Colon (tissue), 2 donors: ENCODE data around the gene TSPEAR.

Source experiments
- FAIRE-seq: peaks from 2 replicates; lab custom pipeline; 2012; peaks lifted over from hg19 to GRCh38; lab: Jason Lieb, UNC
- donor health status: control.
- donor health status: control.

TSPEAR gene

GRCh38 chr21:44461005-44461404, 250.4 kb downstream of the TSPEAR start:
- FAIRE-seq: no peak

- FAIRE-seq: no peak
Measured at GRCh38 chr21:44460441-44460755, 251.0 kb downstream of the TSPEAR start.

- no peak for FAIRE-seq
Measured at GRCh38 chr21:44459712-44460440, 251.5 kb downstream of the TSPEAR start.

- no peak for FAIRE-seq
Measured at GRCh38 chr21:44458971-44459711, 252.2 kb downstream of the TSPEAR start.

- no peak for FAIRE-seq
Measured at GRCh38 chr21:44456915-44457736, 254.2 kb downstream of the TSPEAR start.

- FAIRE-seq: no peak
Measured at GRCh38 chr21:44456214-44456914, 255.0 kb downstream of the TSPEAR start.

GRCh38 chr21:44455524-44456213, 255.7 kb downstream of the TSPEAR start:
- no peak for FAIRE-seq

- FAIRE-seq: no peak
Measured at GRCh38 chr21:44454747-44455523, 256.4 kb downstream of the TSPEAR start, which contains the start of gene LRRC3. TSS of gene LRRC3 (plus strand) at chr21:44455510. CDS start at chr21:44456645, 1,135 bp downstream.

GRCh38 chr21:44454058-44454457, 257.3 kb downstream of the TSPEAR start:
- no peak for FAIRE-seq

GRCh38 chr21:44453120-44453519, 258.3 kb downstream of the TSPEAR start:
- FAIRE-seq: no peak

- no peak for FAIRE-seq
Measured at GRCh38 chr21:44450999-44451398, 260.4 kb downstream of the TSPEAR start.

GRCh38 chr21:44450402-44450801, 261.0 kb downstream of the TSPEAR start:
- no peak for FAIRE-seq

GRCh38 chr21:44449473-44450363, 261.7 kb downstream of the TSPEAR start:
- FAIRE-seq: no peak

- no peak for FAIRE-seq
Measured at GRCh38 chr21:44448651-44449131, 262.7 kb downstream of the TSPEAR start.
